ENCODE data around the gene DHRS9.

- TF ChIP-seq, protein P1, sequence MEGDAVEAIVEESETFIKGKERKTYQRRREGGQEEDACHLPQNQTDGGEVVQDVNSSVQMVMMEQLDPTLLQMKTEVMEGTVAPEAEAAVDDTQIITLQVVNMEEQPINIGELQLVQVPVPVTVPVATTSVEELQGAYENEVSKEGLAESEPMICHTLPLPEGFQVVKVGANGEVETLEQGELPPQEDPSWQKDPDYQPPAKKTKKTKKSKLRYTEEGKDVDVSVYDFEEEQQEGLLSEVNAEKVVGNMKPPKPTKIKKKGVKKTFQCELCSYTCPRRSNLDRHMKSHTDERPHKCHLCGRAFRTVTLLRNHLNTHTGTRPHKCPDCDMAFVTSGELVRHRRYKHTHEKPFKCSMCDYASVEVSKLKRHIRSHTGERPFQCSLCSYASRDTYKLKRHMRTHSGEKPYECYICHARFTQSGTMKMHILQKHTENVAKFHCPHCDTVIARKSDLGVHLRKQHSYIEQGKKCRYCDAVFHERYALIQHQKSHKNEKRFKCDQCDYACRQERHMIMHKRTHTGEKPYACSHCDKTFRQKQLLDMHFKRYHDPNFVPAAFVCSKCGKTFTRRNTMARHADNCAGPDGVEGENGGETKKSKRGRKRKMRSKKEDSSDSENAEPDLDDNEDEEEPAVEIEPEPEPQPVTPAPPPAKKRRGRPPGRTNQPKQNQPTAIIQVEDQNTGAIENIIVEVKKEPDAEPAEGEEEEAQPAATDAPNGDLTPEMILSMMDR (tag by site-specific recombination; IDR thresholded peaks at IDR 0.05): no peak
- TF ChIP-seq ZNF133 (tag by site-specific recombination; IDR thresholded peaks at IDR 0.05) (no peak), ZNF239 (tag by site-specific recombination; IDR thresholded peaks at IDR 0.05) (no peak), BCL11B (tag by site-specific recombination; IDR thresholded peaks at IDR 0.05; ENCODE audit: low read depth) (no peak), ZBTB11 (tag by site-specific recombination; conservative IDR thresholded peaks at IDR 0.05; ENCODE audit: low read depth) (no peak), ZNF292 (tag by site-specific recombination; IDR thresholded peaks at IDR 0.05; ENCODE audit: borderline replicate concordance, low read depth) (no peak), TCF7L2 (IDR thresholded peaks at IDR 0.05; ENCODE audit: borderline replicate concordance, low read depth, low read length) (no peak), ZNF24 (tag by site-specific recombination; IDR thresholded peaks at IDR 0.05) (no peak)
- TF ChIP-seq, protein P2, sequence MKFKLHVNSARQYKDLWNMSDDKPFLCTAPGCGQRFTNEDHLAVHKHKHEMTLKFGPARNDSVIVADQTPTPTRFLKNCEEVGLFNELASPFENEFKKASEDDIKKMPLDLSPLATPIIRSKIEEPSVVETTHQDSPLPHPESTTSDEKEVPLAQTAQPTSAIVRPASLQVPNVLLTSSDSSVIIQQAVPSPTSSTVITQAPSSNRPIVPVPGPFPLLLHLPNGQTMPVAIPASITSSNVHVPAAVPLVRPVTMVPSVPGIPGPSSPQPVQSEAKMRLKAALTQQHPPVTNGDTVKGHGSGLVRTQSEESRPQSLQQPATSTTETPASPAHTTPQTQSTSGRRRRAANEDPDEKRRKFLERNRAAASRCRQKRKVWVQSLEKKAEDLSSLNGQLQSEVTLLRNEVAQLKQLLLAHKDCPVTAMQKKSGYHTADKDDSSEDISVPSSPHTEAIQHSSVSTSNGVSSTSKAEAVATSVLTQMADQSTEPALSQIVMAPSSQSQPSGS (tag by site-specific recombination; IDR thresholded peaks at IDR 0.05; ENCODE audit: low read depth): no peak
Measured at GRCh38 chr2:169034256-169034655, 35.1 kb upstream of the DHRS9 start.

Data from HEK293 (cell line).